Neural progenitor cell (in vitro differentiated cells): ENCODE data around the gene UNK. TPM values are rescaled to one million over a fixed set of nuclear protein-coding genes. Genes with fewer than 3 reads are reported as not detected.

ENCODE experiments used
- DNase-seq: peaks from one replicate; pipeline ENCODE4 v3.0.0-alpha.2; 2016; ENCODE audit warnings: low spot score
- H2AFZ ChIP-seq: fragments of 200-600 bp; sonication (generic); replicated peaks from 2 replicates; pipeline ENCODE4 v1.6.1; 2016; ENCODE audit warnings: antibody characterized with exemption
- H3F3A ChIP-seq: fragments of 200-600 bp; sonication (generic); 2 replicates; pipeline ENCODE4 v1.6.1; 2016; ENCODE audit warnings: antibody characterized with exemption, low read depth
- H3K27ac ChIP-seq: fragments of 200-600 bp; sonication (generic); 2 replicates; pipeline ENCODE4 v1.5.1; 2016; ENCODE audit warnings: mild to moderate bottlenecking
- H3K27me3 ChIP-seq: fragments of 200-600 bp; sonication (generic); 2 replicates; pipeline ENCODE4 v1.6.1; 2016; ENCODE audit warnings: mild to moderate bottlenecking, moderate library complexity
- H3K36me3 ChIP-seq: fragments of 200-600 bp; sonication (generic); 2 replicates; pipeline ENCODE4 v1.5.1; 2016
- H3K4me1 ChIP-seq: fragments of 200-600 bp; sonication (generic); 2 replicates; pipeline ENCODE4 v1.6.1; 2016; ENCODE audit warnings: mixed run types
- H3K4me2 ChIP-seq: fragments of 200-600 bp; sonication (generic); 2 replicates; pipeline ENCODE4 v1.6.1; 2016
- H3K4me3 ChIP-seq: fragments of 200-600 bp; sonication (generic); 2 replicates; pipeline ENCODE4 v1.5.1; 2016
- H3K79me2 ChIP-seq: fragments of 200-600 bp; sonication (generic); 2 replicates; pipeline ENCODE4 v1.6.1; 2016; ENCODE audit warnings: low read depth
- H3K9ac ChIP-seq: fragments of 200-600 bp; sonication (generic); 2 replicates; pipeline ENCODE4 v1.6.1; 2016
- H3K9me3 ChIP-seq: fragments of 200-600 bp; sonication (generic); 2 replicates; pipeline ENCODE4 v1.5.1; 2016; ENCODE audit warnings: low read depth
- H4K20me1 ChIP-seq: fragments of 200-600 bp; sonication (generic); 2 replicates; pipeline ENCODE4 v1.6.1; 2016; ENCODE audit warnings: low read depth
- H3K27ac Mint-ChIP-seq: 3 replicates; pipeline ENCODE4 v1.8.0; 2021; ENCODE audit warnings: mixed read lengths
- H3K27me3 Mint-ChIP-seq: 2 replicates; pipeline ENCODE4 v1.8.0; 2022; ENCODE audit warnings: low read depth, mild to moderate bottlenecking, inconsistent platforms, moderate library complexity, mixed read lengths; ENCODE audit not compliant: insufficient read depth
- H3K36me3 Mint-ChIP-seq: 3 replicates; pipeline ENCODE4 v1.8.0; 2021; ENCODE audit warnings: mixed read lengths
- H3K4me1 Mint-ChIP-seq: 3 replicates; pipeline ENCODE4 v1.8.0; 2021; ENCODE audit warnings: mixed read lengths
- H3K4me3 Mint-ChIP-seq: 3 replicates; pipeline ENCODE4 v1.8.0; 2021; ENCODE audit warnings: mild to moderate bottlenecking, moderate library complexity, mixed read lengths
- H3K9me3 Mint-ChIP-seq: 3 replicates; pipeline ENCODE4 v1.8.0; 2020; ENCODE audit warnings: mixed read lengths
- EZH2 ChIP-seq: fragments of 200-600 bp; sonication (generic); IDR thresholded peaks from 2 replicates; pipeline ENCODE4 v1.6.1; 2017; ENCODE audit warnings: antibody characterized with exemption, mild to moderate bottlenecking, moderate library complexity
- EZH2phosphoT487 ChIP-seq: fragments of 200-600 bp; sonication (generic); IDR thresholded peaks from 2 replicates; pipeline ENCODE4 v1.6.1; 2017; ENCODE audit warnings: antibody characterized with exemption
- total RNA-seq: library from RNA; depleted of rRNA; stranded (reverse); fragments of >200 nt; gene quantifications from 2 replicates; pipeline ENCODE4 v1.2.3, GENCODE V29; 2015; ENCODE audit warnings: low replicate concordance
- TF ChIP-seq, protein P1 (sequence below): fragments of 200-600 bp; sonication (generic); IDR thresholded peaks from 2 replicates; pipeline ENCODE4 v1.5.1; 2017; ENCODE audit warnings: antibody characterized with exemption, mild to moderate bottlenecking

UNK gene
- total RNA-seq, 1 donor from 2014 or later = 38.5 TPM

DNA sequence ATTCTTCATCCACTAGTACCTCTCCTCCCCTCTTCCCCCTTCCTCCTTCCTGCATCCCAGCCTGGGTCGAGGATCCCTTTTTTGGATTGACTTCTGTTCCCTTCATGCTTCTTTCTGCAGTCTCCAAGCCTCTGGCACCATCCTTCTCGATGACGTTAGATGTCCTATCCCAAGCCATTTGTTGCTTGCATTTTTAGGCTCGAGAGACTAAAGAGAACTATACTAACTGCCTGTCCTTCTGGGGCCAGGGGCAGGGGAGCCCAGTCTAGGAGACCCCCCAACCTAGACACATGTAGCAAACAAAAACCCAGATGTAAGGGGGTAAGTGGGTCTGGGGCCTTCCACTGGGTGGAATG is 23.9 kb downstream of the UNK start:
- no peaks in the 10 kb centered on the region for H3K27me3 Mint-ChIP-seq
- no peaks in the 10 kb centered on the region for H3K9me3 Mint-ChIP-seq
- Histone ChIP-seq H3K4me3 (no peak overlapping the region), H3K36me3 (no peaks in the 10 kb centered on the region), H3F3A (no peaks in the 10 kb centered on the region), H3K27me3 (no peaks in the 10 kb centered on the region), H4K20me1 (peaks cover 49% of the 10 kb centered on the region), H2AFZ (no peak overlapping the region), H3K27ac (no peak overlapping the region), H3K79me2 (peaks cover 38% of the 10 kb centered on the region), H3K4me1 (no peaks in the 10 kb centered on the region), H3K4me2 (no peak overlapping the region), H3K9me3 (no peaks in the 10 kb centered on the region), H3K9ac (peak overlapping the region; percentile 13)
- peaks cover 6% of the 10 kb centered on the region for H3K36me3 Mint-ChIP-seq
- no peak overlapping the region for H3K27ac Mint-ChIP-seq
- no peaks in the 10 kb centered on the region for H3K4me1 Mint-ChIP-seq
- peak overlapping the region; percentile 28 for H3K4me3 Mint-ChIP-seq
- TF ChIP-seq EZH2 = no peak
- TF ChIP-seq, protein P1, sequence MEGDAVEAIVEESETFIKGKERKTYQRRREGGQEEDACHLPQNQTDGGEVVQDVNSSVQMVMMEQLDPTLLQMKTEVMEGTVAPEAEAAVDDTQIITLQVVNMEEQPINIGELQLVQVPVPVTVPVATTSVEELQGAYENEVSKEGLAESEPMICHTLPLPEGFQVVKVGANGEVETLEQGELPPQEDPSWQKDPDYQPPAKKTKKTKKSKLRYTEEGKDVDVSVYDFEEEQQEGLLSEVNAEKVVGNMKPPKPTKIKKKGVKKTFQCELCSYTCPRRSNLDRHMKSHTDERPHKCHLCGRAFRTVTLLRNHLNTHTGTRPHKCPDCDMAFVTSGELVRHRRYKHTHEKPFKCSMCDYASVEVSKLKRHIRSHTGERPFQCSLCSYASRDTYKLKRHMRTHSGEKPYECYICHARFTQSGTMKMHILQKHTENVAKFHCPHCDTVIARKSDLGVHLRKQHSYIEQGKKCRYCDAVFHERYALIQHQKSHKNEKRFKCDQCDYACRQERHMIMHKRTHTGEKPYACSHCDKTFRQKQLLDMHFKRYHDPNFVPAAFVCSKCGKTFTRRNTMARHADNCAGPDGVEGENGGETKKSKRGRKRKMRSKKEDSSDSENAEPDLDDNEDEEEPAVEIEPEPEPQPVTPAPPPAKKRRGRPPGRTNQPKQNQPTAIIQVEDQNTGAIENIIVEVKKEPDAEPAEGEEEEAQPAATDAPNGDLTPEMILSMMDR = no peak
- no peak for TF ChIP-seq EZH2phosphoT487
- no peak for DNase-seq

DNA sequence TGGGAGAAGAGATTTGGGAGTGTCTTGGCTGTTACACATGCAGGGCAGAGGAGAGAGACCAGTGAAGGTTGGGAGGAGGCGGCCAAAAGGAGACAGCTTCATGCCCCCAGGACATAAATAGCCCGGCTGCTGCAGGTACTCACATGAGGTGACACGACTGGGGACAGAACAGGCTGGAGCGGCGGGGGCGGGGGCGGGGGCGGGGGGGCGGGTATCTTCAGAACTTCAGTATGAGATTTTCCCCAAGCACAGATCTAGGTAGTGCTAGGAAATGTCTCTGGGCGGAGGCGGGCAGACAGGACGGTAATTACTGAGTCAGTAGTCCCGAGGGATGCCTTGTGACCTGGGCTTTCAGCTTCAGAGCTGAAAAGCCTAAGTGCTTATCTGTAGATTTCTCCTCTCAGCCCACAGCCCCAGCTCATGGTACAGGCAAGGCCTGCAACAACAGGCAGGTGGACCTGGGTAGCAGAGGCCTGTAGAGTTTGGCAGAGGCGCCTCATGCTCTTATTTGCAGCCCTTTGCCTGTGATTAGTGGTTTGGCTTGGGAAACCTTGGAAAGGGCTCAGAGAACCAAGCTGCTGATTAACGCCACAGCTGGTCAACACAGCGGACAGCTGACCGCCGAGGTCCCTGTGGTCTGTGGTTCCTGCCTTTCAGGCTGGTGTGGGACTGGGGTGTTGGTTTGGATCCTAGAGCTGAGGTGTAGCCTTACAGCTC is 24.5 kb downstream of the UNK start:
- Histone ChIP-seq H3K27me3 (no peaks in the 10 kb centered on the region), H3K9me3 (no peaks in the 10 kb centered on the region), H4K20me1 (peaks cover 44% of the 10 kb centered on the region), H3K4me1 (no peaks in the 10 kb centered on the region), H2AFZ (no peak overlapping the region), H3F3A (no peaks in the 10 kb centered on the region), H3K9ac (no peak overlapping the region), H3K27ac (peak overlapping the region; percentile 29), H3K4me3 (no peak overlapping the region), H3K4me2 (no peak overlapping the region), H3K79me2 (peaks cover 33% of the 10 kb centered on the region), H3K36me3 (no peaks in the 10 kb centered on the region)
- Mint-ChIP-seq H3K27me3 (no peaks in the 10 kb centered on the region), H3K9me3 (no peaks in the 10 kb centered on the region), H3K4me1 (no peaks in the 10 kb centered on the region), H3K27ac (no peak overlapping the region), H3K4me3 (peak overlapping the region; percentile 28), H3K36me3 (peaks cover 7% of the 10 kb centered on the region)
- TF ChIP-seq EZH2phosphoT487 (no peak), EZH2 (no peak)
- TF ChIP-seq, protein P1 = no peak
- no peak for DNase-seq

DNA sequence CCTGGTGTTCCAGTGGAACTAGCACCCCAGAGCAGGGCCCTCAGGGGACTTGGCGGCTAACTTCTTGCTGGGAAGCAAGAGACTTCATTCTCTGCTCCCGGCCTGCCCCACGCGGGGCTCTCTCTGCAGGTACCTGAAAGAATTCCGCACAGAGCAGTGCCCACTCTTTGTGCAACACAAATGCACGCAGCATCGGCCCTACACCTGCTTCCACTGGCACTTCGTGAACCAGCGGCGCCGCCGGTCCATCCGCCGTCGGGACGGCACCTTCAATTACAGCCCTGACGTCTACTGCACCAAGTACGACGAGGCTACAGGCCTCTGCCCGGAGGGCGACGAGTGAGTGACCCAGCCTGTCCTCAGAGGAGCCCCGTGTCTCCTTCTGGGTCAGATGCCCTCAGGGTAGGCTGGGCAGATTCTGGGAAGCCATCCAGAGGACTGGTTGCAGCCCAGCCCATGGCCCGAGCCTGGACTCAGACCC is 25.1 kb downstream of the UNK start:
- DNase-seq = no peak
- H3K79me2 ChIP-seq = peaks cover 27% of the 10 kb centered on the region
- no peak overlapping the region for H3K4me3 Mint-ChIP-seq
- no peaks in the 10 kb centered on the region for H3K27me3 ChIP-seq
- H3F3A ChIP-seq = no peaks in the 10 kb centered on the region
- no peaks in the 10 kb centered on the region for H3K9me3 Mint-ChIP-seq
- peaks cover 40% of the 10 kb centered on the region for H4K20me1 ChIP-seq
- H3K9me3 ChIP-seq = no peaks in the 10 kb centered on the region
- H3K27ac Mint-ChIP-seq = no peak overlapping the region
- H3K4me1 Mint-ChIP-seq = no peaks in the 10 kb centered on the region
- no peaks in the 10 kb centered on the region for H3K4me1 ChIP-seq
- H3K36me3 Mint-ChIP-seq = peaks cover 9% of the 10 kb centered on the region
- no peak overlapping the region for H3K4me3 ChIP-seq
- H3K4me2 ChIP-seq = no peak overlapping the region
- no peaks in the 10 kb centered on the region for H3K27me3 Mint-ChIP-seq
- no peak overlapping the region for H2AFZ ChIP-seq
- H3K9ac ChIP-seq = no peak overlapping the region
- TF ChIP-seq, protein P1 = no peak
- TF ChIP-seq EZH2 = no peak
- no peaks in the 10 kb centered on the region for H3K36me3 ChIP-seq
- H3K27ac ChIP-seq = no peak overlapping the region
